ENCODE measurements around the gene ADAMTSL5.

The ADAMTSL5 gene, protein sequence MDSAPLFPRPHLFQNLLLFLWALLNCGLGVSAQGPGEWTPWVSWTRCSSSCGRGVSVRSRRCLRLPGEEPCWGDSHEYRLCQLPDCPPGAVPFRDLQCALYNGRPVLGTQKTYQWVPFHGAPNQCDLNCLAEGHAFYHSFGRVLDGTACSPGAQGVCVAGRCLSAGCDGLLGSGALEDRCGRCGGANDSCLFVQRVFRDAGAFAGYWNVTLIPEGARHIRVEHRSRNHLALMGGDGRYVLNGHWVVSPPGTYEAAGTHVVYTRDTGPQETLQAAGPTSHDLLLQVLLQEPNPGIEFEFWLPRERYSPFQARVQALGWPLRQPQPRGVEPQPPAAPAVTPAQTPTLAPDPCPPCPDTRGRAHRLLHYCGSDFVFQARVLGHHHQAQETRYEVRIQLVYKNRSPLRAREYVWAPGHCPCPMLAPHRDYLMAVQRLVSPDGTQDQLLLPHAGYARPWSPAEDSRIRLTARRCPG

DNA sequence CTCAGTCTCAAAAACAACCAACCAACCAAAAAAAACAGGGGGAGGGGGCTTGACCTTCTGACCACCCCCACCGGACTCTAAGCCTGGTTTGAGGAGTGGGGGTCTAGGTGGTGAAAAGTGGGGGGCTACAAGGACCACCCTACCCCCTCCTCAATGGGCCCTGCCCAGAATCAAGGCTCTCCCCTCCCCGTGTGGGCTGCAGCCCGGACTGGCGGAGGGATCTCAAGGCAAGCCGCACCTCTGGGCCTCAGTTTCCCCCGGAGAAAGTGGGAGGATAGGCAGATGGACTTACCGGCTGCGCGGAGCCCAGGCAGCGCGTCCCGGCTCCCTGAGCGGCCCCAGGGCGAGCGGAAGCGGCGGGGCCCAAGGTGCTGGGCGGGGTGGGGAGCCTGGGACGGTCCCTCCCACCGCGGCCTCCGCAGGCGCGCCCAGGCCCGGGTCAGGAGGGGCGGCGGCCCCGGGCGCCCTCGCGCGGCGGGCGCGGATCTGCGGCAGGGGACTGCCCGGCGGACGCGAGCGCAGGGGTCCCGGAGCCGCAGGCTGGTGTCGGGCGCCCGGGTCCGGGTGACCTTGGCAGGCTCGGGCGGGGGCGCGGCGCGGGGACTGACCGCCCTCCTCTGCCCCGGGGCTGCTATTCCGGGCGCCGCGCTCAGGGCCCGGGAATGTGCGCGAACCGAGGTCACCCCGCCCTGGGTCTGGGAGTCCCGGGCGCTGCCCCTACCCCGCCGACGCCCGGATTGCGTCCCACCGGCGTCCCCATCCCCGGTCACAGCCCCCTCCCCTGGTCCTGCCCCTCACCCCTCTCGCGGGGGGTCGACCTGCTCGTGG is at the start of gene ADAMTSL5:
ADAMTSL5 (minus strand) TSS at position 349 of the 828 bp plus-strand sequence. CDS start 2,076 bp downstream, outside the sequence.
- TF ChIP-seq, protein P1, sequence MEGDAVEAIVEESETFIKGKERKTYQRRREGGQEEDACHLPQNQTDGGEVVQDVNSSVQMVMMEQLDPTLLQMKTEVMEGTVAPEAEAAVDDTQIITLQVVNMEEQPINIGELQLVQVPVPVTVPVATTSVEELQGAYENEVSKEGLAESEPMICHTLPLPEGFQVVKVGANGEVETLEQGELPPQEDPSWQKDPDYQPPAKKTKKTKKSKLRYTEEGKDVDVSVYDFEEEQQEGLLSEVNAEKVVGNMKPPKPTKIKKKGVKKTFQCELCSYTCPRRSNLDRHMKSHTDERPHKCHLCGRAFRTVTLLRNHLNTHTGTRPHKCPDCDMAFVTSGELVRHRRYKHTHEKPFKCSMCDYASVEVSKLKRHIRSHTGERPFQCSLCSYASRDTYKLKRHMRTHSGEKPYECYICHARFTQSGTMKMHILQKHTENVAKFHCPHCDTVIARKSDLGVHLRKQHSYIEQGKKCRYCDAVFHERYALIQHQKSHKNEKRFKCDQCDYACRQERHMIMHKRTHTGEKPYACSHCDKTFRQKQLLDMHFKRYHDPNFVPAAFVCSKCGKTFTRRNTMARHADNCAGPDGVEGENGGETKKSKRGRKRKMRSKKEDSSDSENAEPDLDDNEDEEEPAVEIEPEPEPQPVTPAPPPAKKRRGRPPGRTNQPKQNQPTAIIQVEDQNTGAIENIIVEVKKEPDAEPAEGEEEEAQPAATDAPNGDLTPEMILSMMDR (conservative IDR thresholded peaks at IDR 0.05; ENCODE audit: low read depth), result peak; percentile 51
- H3K27ac ChIP-seq, result peak within 1 kb of the TSS; percentile 90
- CTCF ChIA-PET, result interaction anchor here (0.6 kb wide), 1 partner anchor 197 kb away, joined by 3 read pairs; no protein-coding TSS in a partner anchor
- DNase-seq (ENCODE audit: low spot score), result peak; percentile 71
- POLR2A ChIA-PET (ENCODE audit: low non-redundant PET), result no interaction called here

DNA sequence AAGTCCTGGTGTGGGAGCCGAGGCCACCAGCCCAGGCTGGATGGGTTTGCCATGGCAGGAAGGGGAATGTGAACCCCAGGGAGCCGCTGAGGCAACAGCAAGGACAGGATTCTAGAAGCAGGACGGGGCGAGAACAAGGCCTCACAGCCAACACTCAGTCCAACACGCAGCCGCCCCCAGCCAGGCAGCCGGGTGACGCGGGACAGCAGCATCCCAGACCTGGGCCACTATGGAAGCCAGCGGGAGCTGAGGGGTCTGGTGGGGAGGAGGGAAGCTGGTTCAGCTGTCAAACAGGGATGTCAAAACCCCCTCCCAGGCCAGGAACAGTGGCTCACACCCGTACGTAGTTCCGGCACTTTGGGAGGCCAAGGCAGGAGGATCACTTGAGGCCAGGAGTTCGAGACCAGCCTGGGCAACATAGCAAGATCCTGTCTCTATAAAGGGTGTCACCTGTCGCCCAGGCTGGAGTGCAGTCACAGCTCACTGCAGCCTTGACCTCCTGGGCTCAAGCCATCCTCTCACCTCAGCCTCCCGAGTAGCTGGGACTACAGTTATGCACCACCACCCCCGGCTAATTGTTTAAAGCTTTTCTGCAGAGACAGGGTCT is 48.5 kb upstream of the ADAMTSL5 start:
- CTCF ChIA-PET, result interaction anchor here (0.6 kb wide), 1 partner anchor 84 kb away, joined by 3 read pairs; no protein-coding TSS in a partner anchor
- TF ChIP-seq, protein P1 (conservative IDR thresholded peaks at IDR 0.05; ENCODE audit: low read depth), result no peak
- POLR2A ChIA-PET (ENCODE audit: low non-redundant PET), result interaction anchor here (0.6 kb wide), 1 partner anchor 70 kb away, joined by 3 read pairs; the partner anchor contains the start of gene REEP6
- H3K27ac ChIP-seq, result peak overlapping the region; percentile 35
- DNase-seq (ENCODE audit: low spot score), result no peak

DNA sequence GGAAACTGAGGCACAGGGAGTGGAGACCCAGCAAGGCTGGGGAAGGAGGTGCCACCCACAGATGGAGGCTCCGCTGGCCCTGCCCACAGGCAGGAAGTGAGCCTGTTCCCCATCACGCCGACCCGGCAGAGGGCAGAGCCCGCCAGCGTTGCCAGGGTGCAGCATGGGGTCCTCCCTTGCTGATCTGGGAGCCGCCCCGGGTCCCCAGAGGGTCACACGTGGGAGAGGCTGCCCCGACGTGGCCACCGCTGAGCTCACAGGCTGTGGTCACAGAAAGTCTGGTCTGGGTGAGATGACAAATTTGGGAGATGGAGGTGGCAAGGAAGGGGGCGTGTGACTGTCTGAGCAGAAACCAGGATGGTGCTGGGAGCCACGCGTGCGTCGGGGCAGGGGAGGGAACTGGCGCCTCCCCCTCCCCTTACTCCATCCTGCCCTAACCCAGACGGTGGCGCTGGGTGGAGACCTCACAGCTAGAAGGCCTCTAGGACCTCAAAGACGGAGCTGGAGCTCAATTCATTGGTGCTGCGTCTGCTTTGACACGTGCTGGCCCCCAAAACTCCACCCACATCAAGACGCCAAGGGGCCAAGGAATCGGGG is 47.6 kb upstream of the ADAMTSL5 start:
- peak overlapping the region; percentile 35 for H3K27ac ChIP-seq
- TF ChIP-seq, protein P1 (conservative IDR thresholded peaks at IDR 0.05; ENCODE audit: low read depth), result no peak
- ChIA-PET CTCF (interaction anchor here (0.5 to 0.6 kb wide), 2 partner anchors 30 to 448 kb away, joined by 3 read pairs; no protein-coding TSS in a partner anchor), POLR2A (ENCODE audit: low non-redundant PET) (no interaction called here)
- DNase-seq (ENCODE audit: low spot score), result no peak

DNA sequence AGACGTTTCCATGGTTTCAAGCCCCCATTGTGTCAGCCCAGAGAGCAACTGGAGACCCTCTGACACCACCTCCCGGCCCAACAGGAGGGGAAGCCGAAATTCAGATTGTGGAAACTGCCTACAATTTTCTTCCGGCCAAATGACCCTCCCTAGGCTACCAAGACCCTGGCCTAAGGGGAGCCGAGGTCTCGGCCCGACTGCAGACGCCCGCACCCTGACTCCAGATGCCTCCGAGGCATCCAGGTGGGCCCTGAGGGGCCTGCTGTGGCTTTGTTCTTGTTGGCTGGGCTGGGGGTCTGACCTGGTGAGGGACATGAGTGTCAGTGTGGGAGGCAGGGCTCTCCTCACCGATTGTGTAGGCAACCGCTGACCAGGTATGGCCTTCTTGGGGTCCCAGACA is 45.7 kb upstream of the ADAMTSL5 start:
- CTCF ChIA-PET, result interaction anchor here (0.6 to 0.9 kb wide), 2 partner anchors 13 to 217 kb away, joined by 3 to 4 read pairs; no protein-coding TSS in a partner anchor
- TF ChIP-seq, protein P1 (conservative IDR thresholded peaks at IDR 0.05; ENCODE audit: low read depth), result no peak
- H3K27ac ChIP-seq, result peak overlapping the region; percentile 3; the same call in 1 of the 2 replicates
- POLR2A ChIA-PET (ENCODE audit: low non-redundant PET), result interaction anchor here (0.6 kb wide), 2 partner anchors 18 to 288 kb away, joined by 3 read pairs; no protein-coding TSS in a partner anchor
- no peak for DNase-seq (ENCODE audit: low spot score)

DNA sequence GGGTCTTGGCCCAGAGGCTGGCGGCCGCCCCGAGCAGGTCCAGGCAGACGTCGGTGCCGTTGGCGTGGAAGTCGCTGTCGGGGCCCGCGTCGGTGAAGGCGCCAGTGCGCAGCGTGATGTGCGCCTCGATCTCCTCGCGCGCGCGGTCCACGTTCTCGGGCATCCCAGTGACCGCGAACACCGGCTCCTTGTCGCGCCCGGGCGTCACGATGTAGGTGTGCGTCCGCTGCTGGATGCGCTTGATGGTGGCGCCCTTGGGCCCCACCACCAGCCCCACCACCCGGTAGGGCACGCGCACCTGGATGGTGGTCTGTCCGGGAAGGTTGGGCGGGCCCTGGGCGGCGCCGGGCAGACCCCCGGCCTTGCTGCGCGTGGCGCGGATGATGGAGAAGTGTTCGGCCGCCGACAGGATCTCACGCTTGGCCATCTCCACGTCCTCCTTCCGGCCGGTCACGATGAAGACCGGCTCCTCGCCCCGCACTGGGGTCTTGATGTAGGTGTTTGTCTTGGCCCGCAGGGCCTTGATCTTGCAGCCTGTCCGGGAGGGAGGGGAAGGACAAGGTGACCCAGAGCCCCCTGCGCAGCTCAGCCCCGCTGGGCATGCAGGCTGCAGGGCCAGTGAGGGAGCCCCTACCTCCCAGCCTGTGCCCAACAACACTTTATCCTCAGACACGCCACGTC is 43.7 kb upstream of the ADAMTSL5 start:
- DNase-seq (ENCODE audit: low spot score), result no peak
- CTCF ChIA-PET, result no interaction called here

More for the DNA sequence above, 43.7 kb upstream of the ADAMTSL5 start:
- POLR2A ChIA-PET (ENCODE audit: low non-redundant PET), result no interaction called here
- TF ChIP-seq, protein P1 (conservative IDR thresholded peaks at IDR 0.05; ENCODE audit: low read depth), result no peak
- no peak overlapping the region for H3K27ac ChIP-seq

Data from RWPE1 (cell line).